H9 (cell line): ENCODE data around the gene SLC16A3. TPM values are rescaled to one million over a fixed set of nuclear protein-coding genes. Genes with fewer than 3 reads are reported as not detected.

Experiments
- DNase-seq: peaks from one replicate; pipeline ENCODE4 v3.0.0-alpha.2; 2017
- H2AFZ ChIP-seq: one replicate; pipeline ENCODE4 v1.6.1; 2013; ENCODE audit warnings: mild to moderate bottlenecking, low read length, control low read depth, moderate library complexity
- H2AK5ac ChIP-seq: 2 replicates; pipeline ENCODE4 v1.6.1; 2013; ENCODE audit warnings: low read length, control low read depth, mixed read lengths; ENCODE audit not compliant: insufficient read length
- H2BK120ac ChIP-seq: one replicate; pipeline ENCODE4 v1.6.1; 2013; ENCODE audit warnings: low read depth, mild to moderate bottlenecking, low read length, control low read depth, inconsistent platforms; ENCODE audit not compliant: poor library complexity, severe bottlenecking
- H2BK12ac ChIP-seq: 2 replicates; pipeline ENCODE4 v1.6.1; 2013; ENCODE audit warnings: low read length, control low read depth, mixed read lengths, low read depth; ENCODE audit not compliant: insufficient read length
- H2BK15ac ChIP-seq: 2 replicates; pipeline ENCODE4 v1.6.1; 2013; ENCODE audit warnings: low read depth, low read length, control low read depth
- H2BK20ac ChIP-seq: one replicate; pipeline ENCODE4 v1.6.1; 2013; ENCODE audit warnings: low read depth, mild to moderate bottlenecking, low read length, control low read depth, inconsistent platforms; ENCODE audit not compliant: poor library complexity, severe bottlenecking
- H2BK5ac ChIP-seq: 2 replicates; pipeline ENCODE4 v1.6.1; 2013; ENCODE audit warnings: low read length, control low read depth, mixed read lengths; ENCODE audit not compliant: insufficient read length
- H3K14ac ChIP-seq: 2 replicates; pipeline ENCODE4 v1.6.1; 2013; ENCODE audit warnings: low read length, control low read depth; ENCODE audit not compliant: insufficient read depth
- H3K18ac ChIP-seq: 2 replicates; pipeline ENCODE4 v1.6.1; 2013; ENCODE audit warnings: low read depth, mild to moderate bottlenecking, mixed read lengths, low read length, control low read depth; ENCODE audit not compliant: insufficient read length
- H3K23ac ChIP-seq: 2 replicates; pipeline ENCODE4 v1.6.1; 2013; ENCODE audit warnings: low read length, control low read depth, mixed read lengths, low read depth; ENCODE audit not compliant: insufficient read length
- H3K23me2 ChIP-seq: 2 replicates; pipeline ENCODE4 v1.6.1; 2013; ENCODE audit warnings: low read depth, mild to moderate bottlenecking, mixed read lengths, low read length, control low read depth; ENCODE audit not compliant: insufficient read length, poor library complexity, severe bottlenecking
- H3K27ac ChIP-seq: 2 replicates; pipeline ENCODE4 v1.5.1; 2013; ENCODE audit warnings: low read length, control low read depth, mixed read lengths, low read depth; ENCODE audit not compliant: insufficient read length
- H3K27me3 ChIP-seq: 2 replicates; pipeline ENCODE4 v1.6.1; 2013; ENCODE audit warnings: low read length, control low read depth, inconsistent platforms; ENCODE audit not compliant: insufficient read depth
- H3K4ac ChIP-seq: 2 replicates; pipeline ENCODE4 v1.6.1; 2013; ENCODE audit warnings: low read depth, mild to moderate bottlenecking, control low read depth, inconsistent platforms, low read length, moderate library complexity
- H3K4me1 ChIP-seq: 2 replicates; pipeline ENCODE4 v1.6.1; 2013; ENCODE audit warnings: low read length, control low read depth, inconsistent platforms; ENCODE audit not compliant: insufficient read depth
- H3K4me2 ChIP-seq: 2 replicates; pipeline ENCODE4 v1.6.1; 2013; ENCODE audit warnings: low read length, control low read depth, mixed read lengths; ENCODE audit not compliant: insufficient read length, insufficient read depth
- H3K56ac ChIP-seq: 2 replicates; pipeline ENCODE4 v1.6.1; 2013; ENCODE audit warnings: low read depth, mild to moderate bottlenecking, mixed read lengths, low read length, control low read depth; ENCODE audit not compliant: insufficient read length
- H3K79me1 ChIP-seq: 2 replicates; pipeline ENCODE4 v1.6.1; 2013; ENCODE audit warnings: low read depth, mild to moderate bottlenecking, moderate library complexity, low read length, control low read depth, inconsistent platforms; ENCODE audit not compliant: insufficient read depth, poor library complexity, severe bottlenecking
- H3K79me2 ChIP-seq: 2 replicates; pipeline ENCODE4 v1.6.1; 2013; ENCODE audit warnings: low read length, control low read depth, inconsistent platforms; ENCODE audit not compliant: insufficient read depth
- H3K9ac ChIP-seq: 2 replicates; pipeline ENCODE4 v1.6.1; 2013; ENCODE audit warnings: low read length, control low read depth, mixed read lengths; ENCODE audit not compliant: insufficient read length; ENCODE audit errors: extremely low read depth
- H3K9me3 ChIP-seq: one replicate; pipeline ENCODE4 v1.6.1; 2013; ENCODE audit warnings: low read depth, low read length, inconsistent platforms; ENCODE audit not compliant: control insufficient read depth
- H3T11ph ChIP-seq: one replicate; pipeline ENCODE4 v1.6.1; 2013; ENCODE audit warnings: mild to moderate bottlenecking, low read length, control low read depth, inconsistent platforms
- H4K20me1 ChIP-seq: one replicate; pipeline ENCODE4 v1.6.1; 2013; ENCODE audit not compliant: control insufficient read depth, insufficient read length, insufficient read depth
- H4K5ac ChIP-seq: 2 replicates; pipeline ENCODE4 v1.6.1; 2013; ENCODE audit warnings: low read depth, mild to moderate bottlenecking, mixed read lengths, low read length, control low read depth; ENCODE audit not compliant: insufficient read length
- H4K8ac ChIP-seq: replicated peaks from 2 replicates; pipeline ENCODE4 v1.6.1; 2013; ENCODE audit warnings: low read length, control low read depth, mixed read lengths, low read depth; ENCODE audit not compliant: insufficient read length
- H4K91ac ChIP-seq: 2 replicates; pipeline ENCODE4 v1.6.1; 2013; ENCODE audit warnings: low read depth, mild to moderate bottlenecking, moderate library complexity, mixed read lengths, low read length, control low read depth; ENCODE audit not compliant: insufficient read length
- H3K27ac Mint-ChIP-seq, 3 experiments: 2 replicates in 2 of 3; 3 replicates in 1 of 3; pipeline ENCODE4 v1.8.0; 2020 to 2021; ENCODE audit warnings: mixed read lengths in 3 of 3, mild to moderate bottlenecking in 1 of 3, moderate library complexity in 1 of 3
- H3K27me3 Mint-ChIP-seq: 2 replicates; pipeline ENCODE4 v1.8.0; 2021; ENCODE audit warnings: low read depth, mild to moderate bottlenecking, moderate library complexity, mixed read lengths
- H3K36me3 Mint-ChIP-seq, 3 experiments: 2 replicates in 2 of 3; 3 replicates in 1 of 3; pipeline ENCODE4 v1.8.0; 2020 to 2021; ENCODE audit warnings: low read depth in 3 of 3, mixed read lengths in 3 of 3; ENCODE audit not compliant: insufficient read depth in 1 of 3
- H3K4me1 Mint-ChIP-seq, 2 experiments: 2 replicates each; pipeline ENCODE4 v1.8.0; 2020; ENCODE audit warnings: mixed read lengths in 2 of 2
- H3K4me3 Mint-ChIP-seq, 2 experiments: 2 replicates in 1 of 2; 3 replicates in 1 of 2; pipeline ENCODE4 v1.8.0; 2020 to 2021; ENCODE audit warnings: mild to moderate bottlenecking in 2 of 2, mixed read lengths in 2 of 2, moderate library complexity in 1 of 2
- H3K9me3 Mint-ChIP-seq, 2 experiments: 2 replicates in 1 of 2; 3 replicates in 1 of 2; pipeline ENCODE4 v1.8.0; 2020; ENCODE audit warnings: mild to moderate bottlenecking in 2 of 2, mixed read lengths in 2 of 2, moderate library complexity in 1 of 2
- WGBS: extraction: QIAGEN DNeasy Blood & Tissue Kit; methylation state at CpG from one replicate; pipeline ENCODE4 v1.1.7; 2013; ENCODE audit warnings: missing lambda C conversion rate, low lambda C conversion rate, mixed read lengths; ENCODE audit not compliant: insufficient read length; ENCODE audit errors: extremely low coverage; 5-methylcytosine and 5-hydroxymethylcytosine counted together
- total RNA-seq: library from RNA; stranded (reverse); gene quantifications from 2 replicates; pipeline ENCODE4 v1.2.1, GENCODE V29; 2021
- TF ChIP-seq, protein P1 (sequence below): fragments of 200-600 bp; sonication (generic); conservative IDR thresholded peaks from 3 replicates; pipeline ENCODE4 v1.8.0; 2021; ENCODE audit warnings: antibody characterized with exemption, mild to moderate bottlenecking

Gene SLC16A3
- total RNA-seq, 1 experiment from 2014 or later: 28.4 TPM

DNA sequence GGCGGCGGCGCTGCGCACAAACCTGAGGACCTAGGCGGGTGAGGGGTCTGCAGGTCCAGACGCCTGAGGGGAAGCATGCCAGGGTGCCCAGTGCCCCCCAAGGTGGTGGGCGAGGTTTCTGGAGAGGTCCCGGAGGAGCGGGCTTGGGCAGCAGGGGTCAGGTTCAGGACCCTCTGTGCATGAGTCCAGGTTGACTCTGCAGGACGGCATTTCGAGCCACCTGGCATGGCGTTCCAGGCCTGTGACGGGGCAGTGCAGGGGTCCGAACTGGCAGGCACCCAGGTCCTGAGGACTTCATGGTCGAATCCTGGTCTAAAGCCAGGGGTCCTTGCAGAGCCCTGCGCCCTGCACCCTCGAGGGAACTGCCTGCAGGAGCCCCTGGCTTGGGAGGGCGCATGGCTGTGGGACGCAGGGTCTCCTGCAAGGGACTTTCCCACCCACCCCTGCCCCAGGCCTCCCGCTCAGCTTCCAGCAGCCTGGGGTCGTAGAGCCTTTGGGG, 3.5 kb downstream of the SLC16A3 start:
- peak overlapping the region in 1 of 2 experiments; percentile 19; a peak in 1 of 5 replicates for H3K4me3 Mint-ChIP-seq
- Histone ChIP-seq H4K8ac (no peak overlapping the region), H4K91ac (no peak overlapping the region), H3K79me2 (no peaks in the 10 kb centered on the region), H3K4me2 (peak overlapping the region; percentile 5), H2AK5ac (no peak overlapping the region), H3K4me1 (no peaks in the 10 kb centered on the region), H3K9me3 (no peaks in the 10 kb centered on the region), H3K9ac (no peak overlapping the region), H2BK5ac (no peak overlapping the region), H2BK15ac (no peak overlapping the region), H4K5ac (no peak overlapping the region), H3K18ac (no peak overlapping the region), H3K23ac (no peak overlapping the region), H3K23me2 (peaks cover 11% of the 10 kb centered on the region), H2BK20ac (no peak overlapping the region), H2BK12ac (no peak overlapping the region), H3K56ac (no peak overlapping the region), H3K27me3 (peaks cover 22% of the 10 kb centered on the region; the same call in 1 of the 2 replicates), H3K79me1 (no peaks in the 10 kb centered on the region), H2BK120ac (no peak overlapping the region), H3K4ac (no peak overlapping the region), H2AFZ (no peak overlapping the region), H3T11ph (no peak overlapping the region), H3K27ac (no peak overlapping the region), H4K20me1 (no peaks in the 10 kb centered on the region), H3K14ac (no peak overlapping the region)
- peaks cover 0 to under 1% (median 0%) of the 10 kb centered on the region in 3 experiments; a peak in 2 of 7 replicates for H3K36me3 Mint-ChIP-seq
- DNase-seq: no peak
- TF ChIP-seq, protein P1, sequence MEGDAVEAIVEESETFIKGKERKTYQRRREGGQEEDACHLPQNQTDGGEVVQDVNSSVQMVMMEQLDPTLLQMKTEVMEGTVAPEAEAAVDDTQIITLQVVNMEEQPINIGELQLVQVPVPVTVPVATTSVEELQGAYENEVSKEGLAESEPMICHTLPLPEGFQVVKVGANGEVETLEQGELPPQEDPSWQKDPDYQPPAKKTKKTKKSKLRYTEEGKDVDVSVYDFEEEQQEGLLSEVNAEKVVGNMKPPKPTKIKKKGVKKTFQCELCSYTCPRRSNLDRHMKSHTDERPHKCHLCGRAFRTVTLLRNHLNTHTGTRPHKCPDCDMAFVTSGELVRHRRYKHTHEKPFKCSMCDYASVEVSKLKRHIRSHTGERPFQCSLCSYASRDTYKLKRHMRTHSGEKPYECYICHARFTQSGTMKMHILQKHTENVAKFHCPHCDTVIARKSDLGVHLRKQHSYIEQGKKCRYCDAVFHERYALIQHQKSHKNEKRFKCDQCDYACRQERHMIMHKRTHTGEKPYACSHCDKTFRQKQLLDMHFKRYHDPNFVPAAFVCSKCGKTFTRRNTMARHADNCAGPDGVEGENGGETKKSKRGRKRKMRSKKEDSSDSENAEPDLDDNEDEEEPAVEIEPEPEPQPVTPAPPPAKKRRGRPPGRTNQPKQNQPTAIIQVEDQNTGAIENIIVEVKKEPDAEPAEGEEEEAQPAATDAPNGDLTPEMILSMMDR: no peak
- peaks cover 31% of the 10 kb centered on the region for H3K27me3 Mint-ChIP-seq
- WGBS: no CpG with 5 or more reads among the region's 21 CpGs
- no peak overlapping the region for H3K27ac Mint-ChIP-seq
- H3K4me1 Mint-ChIP-seq: peaks cover 4 to 17% of the 10 kb centered on the region in 2 experiments
- H3K9me3 Mint-ChIP-seq: no peaks in the 10 kb centered on the region
